GM19025 (cell line): ENCODE data around the gene PPP1R1B.

ENCODE experiments used
- ATAC-seq: cut with Tn5 transposase; IDR thresholded peaks from one replicate; pipeline ENCODE4 v1.9.1; 2021; ENCODE audit warnings: mild to moderate bottlenecking, low read depth, moderate library complexity; ENCODE audit not compliant: unreplicated experiment

PPP1R1B gene

GRCh38 chr17:39612935-39613464 lies 13.8 kb upstream of the PPP1R1B start:
- ATAC-seq = no peak

GRCh38 chr17:39614545-39615157 lies 12.1 kb upstream of the PPP1R1B start:
- no peak for ATAC-seq

GRCh38 chr17:39615434-39615833 lies 11.3 kb upstream of the PPP1R1B start:
- ATAC-seq = no peak

- no peak for ATAC-seq
Measured at GRCh38 chr17:39617100-39617445, 9.7 kb upstream of the PPP1R1B start.

- ATAC-seq = no peak
Measured at GRCh38 chr17:39617446-39618245, 9.1 kb upstream of the PPP1R1B start.

- no peak for ATAC-seq
Measured at GRCh38 chr17:39618246-39618913, 8.4 kb upstream of the PPP1R1B start.

- no peak for ATAC-seq
Measured at GRCh38 chr17:39618956-39619785, 7.6 kb upstream of the PPP1R1B start.

- no peak for ATAC-seq
Measured at GRCh38 chr17:39619786-39620101, 7.0 kb upstream of the PPP1R1B start.

- peak; percentile 52 for ATAC-seq
Measured at GRCh38 chr17:39621523-39622379, 5.0 kb upstream of the PPP1R1B start.

- ATAC-seq = no peak
Measured at GRCh38 chr17:39622380-39623006, 4.3 kb upstream of the PPP1R1B start.

GRCh38 chr17:39623356-39623950 lies 3.3 kb upstream of the PPP1R1B start:
- peak; percentile 44 for ATAC-seq

GRCh38 chr17:39624313-39624712 lies 2.4 kb upstream of the PPP1R1B start:
- ATAC-seq = no peak

- no peak for ATAC-seq
Measured at GRCh38 chr17:39625198-39625785, 1.5 kb upstream of the PPP1R1B start.

- no peak for ATAC-seq
Measured at GRCh38 chr17:39627047-39627711, 427 bp downstream of the PPP1R1B start.

- ATAC-seq = no peak
Measured at GRCh38 chr17:39627712-39628516, 1.2 kb downstream of the PPP1R1B start.

GRCh38 chr17:39628655-39629493 lies 2.1 kb downstream of the PPP1R1B start:
- ATAC-seq = no peak
